GM21528 (cell line): ENCODE results near the gene MAP3K10.
"Not testable (repeated sequence)": the region's sequence is repeated elsewhere in the genome, so short reads cannot be mapped to it uniquely, and the experiment has no call there.

ENCODE experiments used
- ATAC-seq: cut with Tn5 transposase; IDR thresholded peaks from one replicate; pipeline ENCODE4 v1.9.1; 2021; ENCODE audit warnings: mild to moderate bottlenecking, moderate library complexity; ENCODE audit not compliant: unreplicated experiment, low FRiP score

MAP3K10 gene

DNA sequence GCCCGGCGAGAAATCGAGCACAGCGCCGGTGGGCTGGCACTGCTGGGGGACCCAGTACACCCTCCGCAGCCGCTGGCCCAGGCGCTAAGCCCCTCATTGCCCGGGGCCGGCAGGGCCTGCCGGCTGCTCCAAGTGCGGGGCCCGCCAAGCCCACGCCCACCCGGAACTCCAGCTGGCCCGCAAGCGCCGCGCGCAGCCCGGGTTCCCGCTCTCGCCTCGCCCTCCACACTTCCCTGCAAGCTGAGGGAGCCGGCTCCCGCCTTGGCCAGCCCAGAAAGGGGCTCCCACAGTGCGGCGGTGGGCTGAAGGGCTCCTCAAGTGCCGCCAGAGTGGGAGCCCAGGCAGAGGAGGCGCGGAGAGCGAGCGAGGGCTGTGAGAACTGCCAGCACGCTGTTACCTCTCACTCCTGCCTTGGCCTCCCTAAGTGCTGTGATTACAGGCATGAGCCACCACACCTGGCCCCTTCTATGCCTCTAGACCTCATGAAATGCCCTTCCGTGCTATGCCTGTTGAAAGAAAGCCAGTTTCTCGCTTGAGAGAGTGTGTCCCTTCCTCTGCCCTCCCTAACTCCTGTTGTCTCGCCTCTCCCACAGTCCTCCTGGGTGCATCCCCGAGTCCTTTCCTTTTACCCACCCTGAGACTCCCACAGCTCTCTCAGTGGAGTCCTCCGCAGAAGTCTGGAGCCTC lies 20.8 kb upstream of the MAP3K10 start:
- ATAC-seq, result not testable (repeated sequence)

DNA sequence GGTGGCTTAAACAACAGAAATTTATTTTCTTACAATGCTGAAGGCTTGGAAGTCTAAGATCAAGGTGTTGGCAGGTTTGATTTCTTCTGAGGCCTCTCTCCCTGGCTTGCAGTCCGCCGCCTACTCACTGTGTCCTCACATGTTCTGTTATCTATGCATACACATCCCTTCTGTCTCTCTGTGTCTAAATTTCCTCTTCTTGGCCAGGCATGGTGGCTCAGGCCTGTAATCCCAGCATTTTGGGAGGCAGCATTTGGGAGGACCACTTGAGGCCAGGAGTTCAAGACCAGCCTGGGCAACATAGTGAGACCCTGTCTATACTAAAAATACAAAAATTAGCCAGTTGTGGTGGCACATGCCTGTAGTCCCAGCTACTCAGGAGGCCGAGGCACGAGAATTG lies 19.9 kb upstream of the MAP3K10 start:
- not testable (repeated sequence) for ATAC-seq

DNA sequence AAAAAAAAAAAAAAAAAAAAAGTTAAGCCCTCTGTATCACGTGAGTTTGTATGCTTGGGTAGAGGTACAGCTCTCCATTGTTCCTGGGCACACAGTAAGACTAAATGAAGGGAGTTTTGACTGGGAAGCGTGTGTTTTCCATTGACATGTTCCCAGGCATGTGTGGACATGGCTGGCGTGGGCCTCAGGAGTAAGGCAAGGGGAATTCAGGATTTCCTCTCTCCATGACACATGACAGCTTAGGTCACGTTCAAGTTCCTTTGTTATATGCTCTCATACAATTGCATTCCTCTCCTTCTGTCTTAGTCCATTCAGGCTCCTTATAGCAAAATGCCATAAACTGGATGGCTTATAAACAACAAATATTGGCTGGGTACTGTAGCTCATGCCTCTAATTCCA lies 17.1 kb upstream of the MAP3K10 start:
- ATAC-seq, result no peak

GRCh38 chr19:40175820-40176219 lies 15.4 kb upstream of the MAP3K10 start:
- ATAC-seq, result no peak

DNA sequence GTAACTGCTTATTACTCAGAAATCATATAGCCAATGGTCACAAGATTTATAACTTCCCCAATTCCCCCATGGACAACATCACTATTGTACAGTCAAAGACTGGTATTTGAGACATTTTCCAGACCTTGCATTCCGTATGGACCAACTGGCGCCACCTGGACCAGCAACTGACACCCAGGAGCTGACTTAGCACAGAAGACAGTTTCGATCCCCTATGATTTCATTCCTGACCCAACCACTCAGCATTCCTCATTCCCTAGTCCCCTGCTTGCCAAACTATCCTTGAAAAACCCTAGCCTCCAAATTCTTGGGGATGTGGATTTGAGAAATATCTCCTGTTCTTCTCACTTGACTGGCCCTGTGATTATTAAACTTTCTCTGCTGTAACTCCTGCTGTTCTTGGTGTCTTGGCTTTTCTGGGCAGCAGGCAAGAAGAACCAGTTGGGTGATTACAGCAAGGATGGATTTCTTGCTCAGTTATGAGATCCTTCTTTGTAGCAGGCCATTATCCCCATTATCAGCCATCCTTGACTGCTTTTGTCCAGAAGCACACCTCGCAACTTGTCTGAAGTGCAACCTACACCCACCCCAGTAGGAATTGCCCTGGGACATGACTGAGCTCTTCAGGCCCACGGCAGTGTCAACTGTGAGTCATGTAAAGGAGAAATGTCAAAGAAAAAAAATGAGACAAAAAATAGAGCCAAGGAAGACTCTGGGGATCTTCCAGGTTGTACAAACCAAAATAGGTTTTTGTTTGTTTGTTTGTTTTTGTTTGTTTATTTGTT lies 13.7 kb upstream of the MAP3K10 start:
- ATAC-seq, result no peak

- ATAC-seq, result no peak
Measured at GRCh38 chr19:40178756-40179155, 12.5 kb upstream of the MAP3K10 start.

GRCh38 chr19:40184273-40184672 lies 7.0 kb upstream of the MAP3K10 start:
- ATAC-seq, result no peak

GRCh38 chr19:40191836-40192646 lies 815 bp downstream of the MAP3K10 start:
- ATAC-seq, result no peak

DNA sequence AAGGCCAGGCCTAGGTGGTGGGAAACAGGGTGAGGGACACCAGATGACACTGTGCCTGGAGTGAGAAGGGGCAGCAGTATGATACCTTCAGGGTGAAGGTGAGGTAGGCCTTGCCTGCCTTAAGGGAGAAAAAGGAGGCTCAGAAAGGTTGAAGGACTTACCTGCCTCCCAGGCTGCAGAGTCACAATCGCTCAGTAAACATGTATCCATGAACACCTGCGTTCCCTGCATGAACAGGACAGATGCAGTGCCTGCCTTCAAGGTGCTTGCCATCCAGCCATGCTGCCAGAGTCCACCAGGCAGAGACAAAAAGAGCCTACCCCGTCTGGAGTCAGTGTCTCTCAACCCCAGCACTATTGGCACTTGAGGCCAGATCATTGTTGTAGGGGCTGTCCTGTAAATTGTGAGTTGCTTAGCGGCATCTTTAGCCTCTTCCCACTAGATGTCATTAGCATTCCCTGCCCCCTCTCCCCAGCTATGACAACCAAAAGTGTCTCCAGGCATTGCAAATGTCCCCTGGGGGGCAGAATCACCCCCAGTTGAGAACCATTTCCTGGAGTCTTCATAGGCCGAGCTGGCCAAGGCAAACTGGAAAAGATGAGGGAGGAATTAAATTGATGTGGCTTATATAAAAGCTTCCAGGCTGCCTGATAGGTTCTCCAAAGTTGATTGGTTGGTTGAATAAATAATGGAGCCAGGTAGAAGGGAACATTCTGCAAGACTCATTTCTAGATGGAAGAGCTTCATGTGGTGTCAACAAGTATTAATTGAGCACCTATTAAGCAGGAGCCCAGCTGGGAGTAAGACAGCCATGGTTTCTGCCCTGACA lies 1.7 kb downstream of the MAP3K10 start:
- ATAC-seq, result no peak

GRCh38 chr19:40193587-40193849 lies 2.3 kb downstream of the MAP3K10 start:
- no peak for ATAC-seq

GRCh38 chr19:40198272-40198990 lies 7.2 kb downstream of the MAP3K10 start:
- no peak for ATAC-seq

DNA sequence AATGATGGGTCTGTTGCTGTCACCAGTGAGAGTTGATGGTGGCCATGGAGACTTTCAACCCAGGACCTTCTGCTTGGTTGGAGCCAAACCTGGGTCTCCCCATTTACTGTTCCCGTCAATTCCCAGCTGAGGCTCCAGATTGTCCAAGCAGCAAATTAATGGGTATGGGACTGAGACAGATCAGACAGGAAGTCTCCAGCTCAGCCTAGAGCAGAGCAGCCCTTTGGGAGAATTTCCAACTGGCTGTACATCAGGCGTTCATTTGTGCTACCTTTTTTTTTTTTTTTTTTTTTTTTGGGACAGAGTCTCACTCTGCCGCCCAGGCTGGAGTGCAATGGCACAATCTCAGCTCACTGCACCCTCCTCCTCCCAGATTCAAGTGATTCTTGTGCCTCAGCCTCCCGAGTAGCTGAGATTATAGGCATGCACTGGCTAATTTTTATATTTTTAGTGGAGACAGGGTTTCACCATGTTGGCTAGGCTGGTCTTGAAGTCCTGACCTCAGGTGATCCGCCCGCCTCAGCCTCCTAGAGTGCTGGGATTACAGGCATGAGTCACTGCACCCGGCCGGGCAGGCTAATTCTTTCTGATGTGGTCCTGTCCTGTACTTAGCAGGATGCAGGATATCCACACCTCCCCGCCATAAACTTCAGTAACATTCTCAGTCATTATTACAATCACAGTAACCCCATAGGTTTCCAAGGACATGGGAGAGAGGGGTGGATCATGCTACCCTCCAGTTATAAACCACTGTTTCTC lies 9.3 kb downstream of the MAP3K10 start:
- no peak for ATAC-seq

DNA sequence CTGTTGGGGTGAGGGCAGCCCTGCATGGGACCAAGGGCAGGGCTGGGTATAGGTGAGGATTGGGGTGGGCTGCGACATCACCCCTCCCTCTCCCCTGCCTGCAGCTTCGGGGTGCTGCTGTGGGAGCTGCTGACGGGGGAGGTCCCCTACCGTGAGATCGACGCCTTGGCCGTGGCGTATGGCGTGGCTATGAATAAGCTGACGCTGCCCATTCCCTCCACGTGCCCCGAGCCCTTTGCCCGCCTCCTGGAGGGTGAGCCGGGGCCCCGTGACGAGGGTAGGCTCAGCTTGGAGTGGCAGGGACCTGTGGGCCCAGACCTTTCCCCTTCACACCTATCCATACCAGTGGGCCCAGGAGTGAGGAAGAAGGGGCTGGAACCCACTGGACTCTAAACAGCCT lies 13.2 kb downstream of the MAP3K10 start:
- no peak for ATAC-seq

GRCh38 chr19:40205760-40206159 lies 14.5 kb downstream of the MAP3K10 start:
- no peak for ATAC-seq

- no peak for ATAC-seq
Measured at GRCh38 chr19:40208602-40209001, 17.4 kb downstream of the MAP3K10 start.

GRCh38 chr19:40210889-40211288 lies 19.7 kb downstream of the MAP3K10 start:
- ATAC-seq, result no peak

GRCh38 chr19:40213251-40213829 lies 22.1 kb downstream of the MAP3K10 start:
- ATAC-seq, result no peak

- ATAC-seq, result no peak
Measured at GRCh38 chr19:40213882-40214570, 22.8 kb downstream of the MAP3K10 start.
